Neural progenitor cell (in vitro differentiated cells): ENCODE measurements around the gene EIF1B. TPM values are rescaled to one million over a fixed set of nuclear protein-coding genes. Genes with fewer than 3 reads are reported as not detected.

Source experiments
- DNase-seq: peaks from one replicate; pipeline ENCODE4 v3.0.0-alpha.2; 2016; ENCODE audit warnings: low spot score
- H2AFZ ChIP-seq: fragments of 200-600 bp; sonication (generic); replicated peaks from 2 replicates; pipeline ENCODE4 v1.6.1; 2016; ENCODE audit warnings: antibody characterized with exemption
- H3F3A ChIP-seq: fragments of 200-600 bp; sonication (generic); 2 replicates; pipeline ENCODE4 v1.6.1; 2016; ENCODE audit warnings: antibody characterized with exemption, low read depth
- H3K27ac ChIP-seq: fragments of 200-600 bp; sonication (generic); 2 replicates; pipeline ENCODE4 v1.5.1; 2016; ENCODE audit warnings: mild to moderate bottlenecking
- H3K27me3 ChIP-seq: fragments of 200-600 bp; sonication (generic); 2 replicates; pipeline ENCODE4 v1.6.1; 2016; ENCODE audit warnings: mild to moderate bottlenecking, moderate library complexity
- H3K36me3 ChIP-seq: fragments of 200-600 bp; sonication (generic); 2 replicates; pipeline ENCODE4 v1.5.1; 2016
- H3K4me1 ChIP-seq: fragments of 200-600 bp; sonication (generic); 2 replicates; pipeline ENCODE4 v1.6.1; 2016; ENCODE audit warnings: mixed run types
- H3K4me2 ChIP-seq: fragments of 200-600 bp; sonication (generic); 2 replicates; pipeline ENCODE4 v1.6.1; 2016
- H3K4me3 ChIP-seq: fragments of 200-600 bp; sonication (generic); 2 replicates; pipeline ENCODE4 v1.5.1; 2016
- H3K79me2 ChIP-seq: fragments of 200-600 bp; sonication (generic); 2 replicates; pipeline ENCODE4 v1.6.1; 2016; ENCODE audit warnings: low read depth
- H3K9ac ChIP-seq: fragments of 200-600 bp; sonication (generic); 2 replicates; pipeline ENCODE4 v1.6.1; 2016
- H3K9me3 ChIP-seq: fragments of 200-600 bp; sonication (generic); 2 replicates; pipeline ENCODE4 v1.5.1; 2016; ENCODE audit warnings: low read depth
- H4K20me1 ChIP-seq: fragments of 200-600 bp; sonication (generic); 2 replicates; pipeline ENCODE4 v1.6.1; 2016; ENCODE audit warnings: low read depth
- H3K27ac Mint-ChIP-seq: 3 replicates; pipeline ENCODE4 v1.8.0; 2021; ENCODE audit warnings: mixed read lengths
- H3K27me3 Mint-ChIP-seq: 2 replicates; pipeline ENCODE4 v1.8.0; 2022; ENCODE audit warnings: low read depth, mild to moderate bottlenecking, inconsistent platforms, moderate library complexity, mixed read lengths; ENCODE audit not compliant: insufficient read depth
- H3K36me3 Mint-ChIP-seq: 3 replicates; pipeline ENCODE4 v1.8.0; 2021; ENCODE audit warnings: mixed read lengths
- H3K4me1 Mint-ChIP-seq: 3 replicates; pipeline ENCODE4 v1.8.0; 2021; ENCODE audit warnings: mixed read lengths
- H3K4me3 Mint-ChIP-seq: 3 replicates; pipeline ENCODE4 v1.8.0; 2021; ENCODE audit warnings: mild to moderate bottlenecking, moderate library complexity, mixed read lengths
- H3K9me3 Mint-ChIP-seq: 3 replicates; pipeline ENCODE4 v1.8.0; 2020; ENCODE audit warnings: mixed read lengths
- CTCF ChIP-seq: fragments of 200-600 bp; sonication (generic); IDR thresholded peaks from 2 replicates; pipeline ENCODE4 v1.5.1; 2017; ENCODE audit warnings: antibody characterized with exemption, mild to moderate bottlenecking
- EZH2 ChIP-seq: fragments of 200-600 bp; sonication (generic); IDR thresholded peaks from 2 replicates; pipeline ENCODE4 v1.6.1; 2017; ENCODE audit warnings: antibody characterized with exemption, mild to moderate bottlenecking, moderate library complexity
- EZH2phosphoT487 ChIP-seq: fragments of 200-600 bp; sonication (generic); IDR thresholded peaks from 2 replicates; pipeline ENCODE4 v1.6.1; 2017; ENCODE audit warnings: antibody characterized with exemption
- total RNA-seq: library from RNA; depleted of rRNA; stranded (reverse); fragments of >200 nt; gene quantifications from 2 replicates; pipeline ENCODE4 v1.2.3, GENCODE V29; 2015; ENCODE audit warnings: low replicate concordance

EIF1B gene
- total RNA-seq, 1 donor from 2014 or later = 45.3 TPM

GRCh38 chr3:40290396-40290795, 19.1 kb upstream of the EIF1B start:
- H3K4me3 Mint-ChIP-seq = no peak overlapping the region
- H3K27ac Mint-ChIP-seq = no peak overlapping the region
- H3K9ac ChIP-seq = no peak overlapping the region
- DNase-seq = no peak
- no peak overlapping the region for H3K4me3 ChIP-seq
- no peak for TF ChIP-seq EZH2phosphoT487
- no peak for TF ChIP-seq EZH2
- no peak for TF ChIP-seq CTCF
- H3K27ac ChIP-seq = no peak overlapping the region
- no peaks in the 10 kb centered on the region for H3K36me3 Mint-ChIP-seq
- H3K4me1 ChIP-seq = peaks cover 9% of the 10 kb centered on the region
- no peaks in the 10 kb centered on the region for H3K79me2 ChIP-seq
- H3K36me3 ChIP-seq = no peaks in the 10 kb centered on the region
- no peaks in the 10 kb centered on the region for H3F3A ChIP-seq
- H4K20me1 ChIP-seq = no peaks in the 10 kb centered on the region
- H3K4me2 ChIP-seq = no peak overlapping the region
- no peaks in the 10 kb centered on the region for H3K9me3 ChIP-seq
- H2AFZ ChIP-seq = no peak overlapping the region
- H3K27me3 ChIP-seq = no peaks in the 10 kb centered on the region
- peaks cover 27% of the 10 kb centered on the region for H3K4me1 Mint-ChIP-seq
- H3K9me3 Mint-ChIP-seq = no peaks in the 10 kb centered on the region
- peaks cover 2% of the 10 kb centered on the region for H3K27me3 Mint-ChIP-seq

GRCh38 chr3:40291471-40291870, 18.0 kb upstream of the EIF1B start:
- Histone ChIP-seq H3K79me2 (no peaks in the 10 kb centered on the region), H4K20me1 (no peaks in the 10 kb centered on the region), H3K36me3 (no peaks in the 10 kb centered on the region), H3K9ac (no peak overlapping the region), H3K27me3 (no peaks in the 10 kb centered on the region), H3K9me3 (no peaks in the 10 kb centered on the region), H3K4me2 (no peak overlapping the region), H3F3A (no peaks in the 10 kb centered on the region), H3K4me1 (peaks cover 9% of the 10 kb centered on the region), H3K27ac (no peak overlapping the region), H3K4me3 (no peak overlapping the region), H2AFZ (no peak overlapping the region)
- Mint-ChIP-seq H3K4me1 (peaks cover 27% of the 10 kb centered on the region), H3K27me3 (peaks cover 2% of the 10 kb centered on the region), H3K27ac (peak overlapping the region; percentile 83), H3K36me3 (no peaks in the 10 kb centered on the region), H3K4me3 (no peak overlapping the region), H3K9me3 (no peaks in the 10 kb centered on the region)
- no peak for DNase-seq
- TF ChIP-seq CTCF (no peak), EZH2 (no peak), EZH2phosphoT487 (no peak)

- H3K4me2 ChIP-seq = no peak overlapping the region
- no peak overlapping the region for H3K27ac ChIP-seq
- peaks cover 2% of the 10 kb centered on the region for H3K27me3 Mint-ChIP-seq
- H3K79me2 ChIP-seq = no peaks in the 10 kb centered on the region
- H3K9me3 ChIP-seq = no peaks in the 10 kb centered on the region
- peak; percentile 53 for DNase-seq
- H2AFZ ChIP-seq = no peak overlapping the region
- TF ChIP-seq CTCF (no peak), EZH2phosphoT487 (no peak), EZH2 (no peak)
- H3K4me1 ChIP-seq = peaks cover 9% of the 10 kb centered on the region
- H3K4me3 Mint-ChIP-seq = no peak overlapping the region
- H3K4me1 Mint-ChIP-seq = peaks cover 27% of the 10 kb centered on the region
- H3K27me3 ChIP-seq = no peaks in the 10 kb centered on the region
- no peak overlapping the region for H3K9ac ChIP-seq
- no peaks in the 10 kb centered on the region for H3F3A ChIP-seq
- H3K4me3 ChIP-seq = no peak overlapping the region
- H4K20me1 ChIP-seq = no peaks in the 10 kb centered on the region
- no peaks in the 10 kb centered on the region for H3K36me3 Mint-ChIP-seq
- peak overlapping the region; percentile 71 for H3K27ac Mint-ChIP-seq
- H3K9me3 Mint-ChIP-seq = no peaks in the 10 kb centered on the region
- H3K36me3 ChIP-seq = no peaks in the 10 kb centered on the region
Observed at GRCh38 chr3:40292637-40293349, 16.7 kb upstream of the EIF1B start.
